Astrocyte of the spinal cord (primary cell): ENCODE results near the gene POLR1F.
A peak's percentile ranks its signal among the peaks of the same experiment; 100 is the strongest.

Experiments
- DNase-seq: peaks from one replicate; pipeline ENCODE4 v3.0.0; 2011; ENCODE audit warnings: low read depth, low spot score
- H3K4me3 ChIP-seq: 2 replicates; pipeline ENCODE4 v1.5.1; 2011; ENCODE audit warnings: low read depth, mild to moderate bottlenecking, low read length, moderate library complexity
- in situ Hi-C: cut with HindIII; loops from 2 replicates; pipeline ENCODE4 v1.10.0; 2017; ENCODE audit warnings: low sequenced_read_pairs
- TF ChIP-seq, protein P1 (sequence below): IDR thresholded peaks from 2 replicates; pipeline ENCODE4 v1.5.1; 2012; ENCODE audit warnings: low read depth, mild to moderate bottlenecking, low read length, inconsistent platforms

POLR1F gene

GRCh38 chr7:19708397-19709248, at the start of gene POLR1F:
POLR1F (minus strand) TSS chr7:19709037; CDS start chr7:19709016, 21 bp downstream.
- TF ChIP-seq, protein P1, sequence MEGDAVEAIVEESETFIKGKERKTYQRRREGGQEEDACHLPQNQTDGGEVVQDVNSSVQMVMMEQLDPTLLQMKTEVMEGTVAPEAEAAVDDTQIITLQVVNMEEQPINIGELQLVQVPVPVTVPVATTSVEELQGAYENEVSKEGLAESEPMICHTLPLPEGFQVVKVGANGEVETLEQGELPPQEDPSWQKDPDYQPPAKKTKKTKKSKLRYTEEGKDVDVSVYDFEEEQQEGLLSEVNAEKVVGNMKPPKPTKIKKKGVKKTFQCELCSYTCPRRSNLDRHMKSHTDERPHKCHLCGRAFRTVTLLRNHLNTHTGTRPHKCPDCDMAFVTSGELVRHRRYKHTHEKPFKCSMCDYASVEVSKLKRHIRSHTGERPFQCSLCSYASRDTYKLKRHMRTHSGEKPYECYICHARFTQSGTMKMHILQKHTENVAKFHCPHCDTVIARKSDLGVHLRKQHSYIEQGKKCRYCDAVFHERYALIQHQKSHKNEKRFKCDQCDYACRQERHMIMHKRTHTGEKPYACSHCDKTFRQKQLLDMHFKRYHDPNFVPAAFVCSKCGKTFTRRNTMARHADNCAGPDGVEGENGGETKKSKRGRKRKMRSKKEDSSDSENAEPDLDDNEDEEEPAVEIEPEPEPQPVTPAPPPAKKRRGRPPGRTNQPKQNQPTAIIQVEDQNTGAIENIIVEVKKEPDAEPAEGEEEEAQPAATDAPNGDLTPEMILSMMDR: peak; percentile 92
- in situ Hi-C loops: no loop called here

GRCh38 chr7:19754521-19755116, 45.8 kb upstream of the POLR1F start:
- peak; percentile 64 for DNase-seq
- in situ Hi-C loops: no loop called here
- TF ChIP-seq, protein P1: peak; percentile 60
- H3K4me3 ChIP-seq: no peak overlapping the region

More at GRCh38 chr7:19708397-19709248, at the start of gene POLR1F:
- peak; percentile 97 for DNase-seq
- peak within 1 kb of the TSS; percentile 81 for H3K4me3 ChIP-seq

DNA sequence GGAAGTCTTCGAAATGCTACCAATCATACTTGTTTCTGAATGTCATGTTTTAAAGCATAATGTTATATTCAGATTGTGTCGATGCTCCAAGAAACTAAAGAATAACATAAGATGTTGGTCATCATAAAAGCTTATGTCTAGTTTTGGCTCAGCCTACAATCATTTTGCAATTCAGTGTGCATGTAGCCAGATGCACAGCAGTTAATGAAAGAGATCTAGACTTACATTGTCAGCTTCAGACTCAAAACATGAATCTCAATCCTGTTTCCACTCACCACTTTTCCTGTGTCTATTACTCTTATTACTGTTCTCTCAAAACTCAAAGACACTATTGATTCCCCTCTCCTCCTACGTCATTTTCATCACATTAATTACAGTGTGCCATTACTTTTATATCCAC, 43.2 kb upstream of the POLR1F start:
- no peak overlapping the region for H3K4me3 ChIP-seq
- DNase-seq: no peak
- in situ Hi-C loops: no loop called here
- TF ChIP-seq, protein P1: no peak

DNA sequence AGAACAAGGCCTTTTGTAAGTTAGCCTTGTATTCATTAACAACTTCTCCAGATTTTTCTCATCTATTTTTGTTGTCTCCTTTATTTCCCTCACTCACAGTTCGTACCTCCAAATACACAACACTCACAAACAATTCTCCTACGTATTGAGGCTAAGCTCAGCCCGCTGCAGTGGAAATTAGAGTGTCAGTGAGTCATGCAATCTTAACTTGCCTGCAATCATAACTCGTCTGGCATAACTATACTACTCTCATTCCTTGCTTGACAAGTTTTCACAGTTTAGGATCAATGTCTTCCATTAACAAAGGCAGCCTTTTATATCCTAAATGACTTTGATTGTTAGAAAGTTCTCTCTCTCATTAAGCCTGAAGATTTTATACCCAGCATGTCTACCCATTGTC, 40.8 kb upstream of the POLR1F start:
- DNase-seq: peak; percentile 41
- in situ Hi-C loops: no loop called here
- H3K4me3 ChIP-seq: no peak overlapping the region
- TF ChIP-seq, protein P1: no peak

- peak; percentile 59 for DNase-seq
- no peak overlapping the region for H3K4me3 ChIP-seq
- in situ Hi-C loops: no loop called here
- TF ChIP-seq, protein P1: peak; percentile 58
Observed at GRCh38 chr7:19747740-19748339, 39.0 kb upstream of the POLR1F start.

DNA sequence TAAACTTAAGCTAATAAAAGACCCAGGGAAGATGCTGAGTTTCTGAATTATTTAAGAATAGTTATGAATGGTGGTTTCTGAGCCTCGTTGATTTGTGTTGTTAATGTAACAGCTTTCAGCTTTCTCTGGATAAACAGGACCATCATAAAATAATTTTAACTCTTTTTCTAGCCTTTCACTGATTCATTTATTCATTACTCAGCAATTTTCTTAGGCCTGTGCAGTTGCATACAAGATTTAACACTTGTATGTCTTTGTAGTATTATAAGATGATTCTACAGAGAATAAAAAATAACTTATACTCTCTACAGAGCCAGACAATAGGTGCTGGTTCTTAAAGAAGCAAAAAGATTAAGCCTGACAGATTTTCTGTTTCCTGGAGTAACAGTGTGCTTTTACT, 35.2 kb upstream of the POLR1F start:
- in situ Hi-C loops: no loop called here
- H3K4me3 ChIP-seq: no peak overlapping the region
- TF ChIP-seq, protein P1: no peak
- no peak for DNase-seq
